Spleen (tissue), 11 donors: Measurements from ENCODE around the gene CAMTA1. TPM values are rescaled to one million over a fixed set of nuclear protein-coding genes. Genes with fewer than 3 reads are reported as not detected.

ENCODE experiments used
- DNase-seq: peaks from one replicate; pipeline ENCODE4 v3.0.0-alpha.2; 2020
- H3K27ac ChIP-seq, 8 donors: fragments of 200-600 bp; sonication (generic) in 7 of 8; 1 replicate in 4 of 8; 2 replicates in 4 of 8; pipeline versions ENCODE4 v1.5.0 to v1.8.0; 2016 to 2021; ENCODE audit warnings: inconsistent platforms in 4 of 8, mild to moderate bottlenecking in 4 of 8, moderate library complexity in 1 of 8
- H3K27me3 ChIP-seq, 7 donors: fragments of 200-600 bp; sonication (generic) in 6 of 7; replicated peaks in 1 of 7; 1 replicate in 4 of 7; 2 replicates in 3 of 7; pipeline versions ENCODE4 v1.5.0 to v1.8.0; 2016 to 2021; ENCODE audit warnings: inconsistent platforms in 3 of 7, mild to moderate bottlenecking in 1 of 7
- H3K36me3 ChIP-seq, 6 donors: fragments of 200-600 bp; sonication (generic) in 5 of 6; 1 replicate in 4 of 6; 2 replicates in 2 of 6; pipeline versions ENCODE4 v1.5.0 to v1.8.0; 2016 to 2021; ENCODE audit warnings: inconsistent platforms in 2 of 6
- H3K4me1 ChIP-seq, 6 donors: fragments of 200-600 bp; sonication (generic) in 5 of 6; 1 replicate in 3 of 6; 2 replicates in 3 of 6; pipeline versions ENCODE4 v1.5.0 to v1.8.0; 2016 to 2021; ENCODE audit warnings: inconsistent platforms in 3 of 6
- H3K4me3 ChIP-seq, 8 donors: fragments of 200-600 bp; sonication (generic) in 7 of 8; 1 replicate in 4 of 8; 2 replicates in 4 of 8; pipeline versions ENCODE4 v1.5.0 to v1.8.0; 2016 to 2021; ENCODE audit warnings: inconsistent platforms in 4 of 8, mild to moderate bottlenecking in 4 of 8, moderate library complexity in 2 of 8
- H3K9me3 ChIP-seq, 8 donors: fragments of 200-600 bp; sonication (generic) in 7 of 8; 1 replicate in 4 of 8; 2 replicates in 4 of 8; pipeline versions ENCODE4 v1.5.0 to v1.8.0; 2016 to 2021; ENCODE audit warnings: inconsistent platforms in 4 of 8
- CTCF ChIP-seq, 11 experiments: fragments of 200-600 bp in 7 of 11; fragments of 450-650 bp in 4 of 11; sonication (generic) in 4 of 11; IDR thresholded peaks in 8 of 11; conservative IDR thresholded peaks in 3 of 11; 1 replicate in 7 of 11; 2 replicates in 4 of 11; pipeline versions ENCODE4 v1.4.0 to v1.8.0; 2016 to 2021; ENCODE audit warnings: antibody characterized with exemption in 11 of 11, inconsistent platforms in 4 of 11, mild to moderate bottlenecking in 1 of 11
- POLR2A ChIP-seq, 3 donors: fragments of 450-650 bp; IDR thresholded peaks; one replicate each; pipeline ENCODE4 v1.5.1; 2017; ENCODE audit warnings: antibody characterized with exemption in 3 of 3, mild to moderate bottlenecking in 1 of 3
- POLR2AphosphoS5 ChIP-seq, 3 donors: sonication (generic); formaldehyde crosslinking; IDR thresholded peaks; one replicate each; pipeline ENCODE4 v1.5.1; 2017; ENCODE audit warnings: antibody characterized with exemption in 3 of 3
- whole genome bisulfite sequencing, 5 donors: extraction: QIAGEN DNeasy Blood & Tissue Kit in 3 of 5; methylation state at CpG; one replicate each; pipeline versions ENCODE4 v1.1.5 to v1.1.7; 2013 to 2018; 5-methylcytosine and 5-hydroxymethylcytosine counted together
- intact Hi-C: fragments of 100-400 bp; cut with DNase I; formaldehyde crosslinking; loops from one replicate; pipeline ENCODE4 v1.15.0; 2023; ENCODE audit warnings: low total_unique reads
- polyA plus RNA-seq, 3 donors: library from polyadenylated mRNA; stranded (reverse); fragments of 200-250 nt; gene quantifications; one replicate each; pipeline ENCODE4 v1.2.1, GENCODE V29; 2013
- total RNA-seq, 7 donors: library from RNA; depleted of rRNA in 3 of 7; stranded (reverse); fragments of >200 nt in 3 of 7; fragmentation: NEBNext Ultra II Directional in 4 of 7; extraction: Animal tissue kit (Norgen Biotek cat#: 25700) in 4 of 7; gene quantifications; one replicate each; pipeline versions ENCODE4 v1.1.0 to v1.2.1, GENCODE V29; 2016 to 2021
- donor health status: healthy with polysubstance abuse.
- donor health status: DM: no; HTN: no; CAD: no; lungs with moderate emphysema.
- donor health status: DM: no; HTN: no; CAD: no.
- donor health status: Bipolar disorder and iron deficiency.
- donor health status: healthy.
- donor health status: DM: no; HTN: no; CAD: no.
- donor health status: DM: yes; HTN: yes; CAD: no.

Gene CAMTA1
- total and polyA plus RNA-seq, 10 donors, result 53.0 to 106 (median 77.3) TPM

- TF ChIP-seq POLR2A (IDR thresholded peaks at IDR 0.05), result no peak
- no peak for TF ChIP-seq POLR2AphosphoS5 (IDR thresholded peaks at IDR 0.05)
- no peak for TF ChIP-seq CTCF (IDR thresholded peaks at IDR 0.05 in 8 of 11, conservative IDR thresholded peaks at IDR 0.05 in 3 of 11)
- intact Hi-C loops, result no loop called here
- Histone ChIP-seq H3K36me3 (no peaks in the 10 kb centered on the region), H3K27me3 (no peaks in the 10 kb centered on the region), H3K27ac (no peak overlapping the region), H3K4me3 (no peak overlapping the region), H3K4me1 (no peaks in the 10 kb centered on the region), H3K9me3 (no peaks in the 10 kb centered on the region)
- 84 to 90% (median 85%) methylated on average over 13 of the region's 13 CpGs for WGBS, 5 donors
- DNase-seq, result no peak
Observed at GRCh38 chr1:7335224-7335879, 550.1 kb downstream of the CAMTA1 start.

- intact Hi-C loops, result no loop called here
- no peaks in the 10 kb centered on the region for H3K9me3 ChIP-seq
- H3K36me3 ChIP-seq, result no peaks in the 10 kb centered on the region
- DNase-seq, result no peak
- TF ChIP-seq POLR2AphosphoS5 (IDR thresholded peaks at IDR 0.05) (no peak), CTCF (IDR thresholded peaks at IDR 0.05 in 8 of 11, conservative IDR thresholded peaks at IDR 0.05 in 3 of 11) (no peak), POLR2A (IDR thresholded peaks at IDR 0.05) (no peak)
- H3K27me3 ChIP-seq, result no peaks in the 10 kb centered on the region
- no peak overlapping the region for H3K4me3 ChIP-seq
- H3K27ac ChIP-seq, result no peak overlapping the region
- WGBS, 5 donors, result 90 to 95% (median 93%) methylated on average over 7 of the region's 7 CpGs
- no peaks in the 10 kb centered on the region for H3K4me1 ChIP-seq
Observed at GRCh38 chr1:7338439-7338838, 553.2 kb downstream of the CAMTA1 start.

- intact Hi-C loops, result no loop called here
- 89 to 95% (median 91%) methylated on average over 5 of the region's 5 CpGs for WGBS, 5 donors
- no peak for TF ChIP-seq POLR2A (IDR thresholded peaks at IDR 0.05)
Observed at GRCh38 chr1:7339014-7339413, 553.8 kb downstream of the CAMTA1 start.

GRCh38 chr1:7339953-7340352 lies 554.7 kb downstream of the CAMTA1 start:
- TF ChIP-seq CTCF (IDR thresholded peaks at IDR 0.05 in 8 of 11, conservative IDR thresholded peaks at IDR 0.05 in 3 of 11) (no peak), POLR2A (IDR thresholded peaks at IDR 0.05) (no peak), POLR2AphosphoS5 (IDR thresholded peaks at IDR 0.05) (no peak)
- no peaks in the 10 kb centered on the region for H3K27me3 ChIP-seq
- no peaks in the 10 kb centered on the region for H3K36me3 ChIP-seq
- no peaks in the 10 kb centered on the region for H3K9me3 ChIP-seq
- H3K27ac ChIP-seq, result no peak overlapping the region
- intact Hi-C loops, result no loop called here
- no peak for DNase-seq
- WGBS, 5 donors, result 68 to 90% (median 79%) methylated on average over 2 of the region's 2 CpGs
- no peak overlapping the region for H3K4me3 ChIP-seq
- no peaks in the 10 kb centered on the region for H3K4me1 ChIP-seq

More at GRCh38 chr1:7339014-7339413, 553.8 kb downstream of the CAMTA1 start:
- Histone ChIP-seq H3K27me3 (no peaks in the 10 kb centered on the region), H3K27ac (no peak overlapping the region), H3K4me1 (no peaks in the 10 kb centered on the region), H3K4me3 (no peak overlapping the region), H3K9me3 (no peaks in the 10 kb centered on the region), H3K36me3 (no peaks in the 10 kb centered on the region)
- DNase-seq, result no peak
